Ishikawa (cell line): ENCODE data around the gene ZNF260.
A peak's percentile ranks its signal among the peaks of the same experiment; 100 is the strongest.

Experiments
- CREB1 ChIP-seq: IDR thresholded peaks from 2 replicates; pipeline ENCODE4 v1.6.1; 2012; ENCODE audit warnings: low read depth
- EP300 ChIP-seq: IDR thresholded peaks from 2 replicates; pipeline ENCODE4 v1.6.1; 2012; ENCODE audit warnings: borderline replicate concordance

DNA sequence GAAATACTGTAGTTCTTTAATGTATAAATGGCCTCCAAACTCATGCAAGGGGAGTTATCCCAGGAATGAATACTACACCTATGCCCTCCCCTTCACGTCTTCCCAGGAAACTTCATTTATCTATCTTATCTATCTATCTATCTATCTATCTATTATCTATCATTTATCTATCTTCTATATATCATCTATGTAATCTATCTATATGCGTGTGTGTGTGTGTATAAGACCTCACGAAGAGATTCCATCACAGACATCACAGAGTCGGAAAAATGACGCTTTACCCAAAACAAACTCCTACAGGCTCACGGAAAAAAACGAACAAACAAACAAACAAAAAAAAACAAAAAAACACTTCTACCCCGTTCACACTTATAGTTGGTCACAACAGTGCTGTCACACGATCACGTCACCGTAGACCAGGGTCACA lies 44.5 kb upstream of the ZNF260 start:
- TF ChIP-seq EP300 (no peak), CREB1 (peak; percentile 46; the same call in 1 of the 2 replicates)
